Fibroblast of lung (primary cell): ENCODE measurements around the gene VWA1.

Experiments
- EZH2 ChIP-seq: IDR thresholded peaks from 2 replicates; pipeline ENCODE4 v1.5.1; 2012; ENCODE audit warnings: low read length, control low read depth, mild to moderate bottlenecking; ENCODE audit errors: missing control alignments
- TF ChIP-seq, protein P1 (sequence below), 2 donors: IDR thresholded peaks in 1 of 2; conservative IDR thresholded peaks in 1 of 2; 1 replicate in 1 of 2; 2 replicates in 1 of 2; pipeline ENCODE4 v1.5.1; 2011 to 2012; ENCODE audit warnings: low read length in 2 of 2, control low read depth in 1 of 2, inconsistent platforms in 1 of 2, low read depth in 1 of 2, mild to moderate bottlenecking in 1 of 2

DNA sequence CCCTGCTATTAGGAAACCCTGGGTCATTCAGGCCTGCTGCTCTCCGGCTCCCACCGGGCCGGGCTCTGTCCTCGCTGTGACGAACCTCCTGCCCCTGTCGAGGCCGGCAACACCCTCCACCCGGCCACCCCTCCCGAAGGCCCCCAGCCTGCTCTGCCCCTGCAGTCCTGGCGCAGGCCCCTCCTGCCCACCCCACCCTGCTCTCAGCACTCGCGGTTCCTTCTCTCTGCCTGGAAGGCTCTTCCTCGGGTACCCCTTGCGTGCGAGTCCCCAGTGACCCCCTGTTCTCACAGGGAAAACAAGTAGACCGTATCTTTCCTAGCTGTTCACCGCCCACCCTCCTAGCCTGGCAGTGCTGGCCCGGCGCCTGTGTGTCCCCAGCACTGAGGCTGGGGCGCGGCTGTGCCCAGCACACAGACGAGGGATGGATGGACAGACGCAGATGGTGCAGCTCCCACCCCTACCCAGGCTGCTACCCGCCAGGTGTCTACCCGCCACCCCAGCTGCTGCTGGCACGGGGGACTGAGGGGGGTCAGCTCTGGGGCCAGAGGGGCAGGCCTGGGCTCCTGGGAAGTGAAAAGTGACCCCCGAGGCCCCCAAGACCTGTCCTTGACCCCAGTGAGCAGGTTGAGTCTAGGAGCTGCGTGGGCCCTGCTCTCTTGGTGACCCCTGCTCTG lies 3.1 kb upstream of the VWA1 start:
- TF ChIP-seq, protein P1, sequence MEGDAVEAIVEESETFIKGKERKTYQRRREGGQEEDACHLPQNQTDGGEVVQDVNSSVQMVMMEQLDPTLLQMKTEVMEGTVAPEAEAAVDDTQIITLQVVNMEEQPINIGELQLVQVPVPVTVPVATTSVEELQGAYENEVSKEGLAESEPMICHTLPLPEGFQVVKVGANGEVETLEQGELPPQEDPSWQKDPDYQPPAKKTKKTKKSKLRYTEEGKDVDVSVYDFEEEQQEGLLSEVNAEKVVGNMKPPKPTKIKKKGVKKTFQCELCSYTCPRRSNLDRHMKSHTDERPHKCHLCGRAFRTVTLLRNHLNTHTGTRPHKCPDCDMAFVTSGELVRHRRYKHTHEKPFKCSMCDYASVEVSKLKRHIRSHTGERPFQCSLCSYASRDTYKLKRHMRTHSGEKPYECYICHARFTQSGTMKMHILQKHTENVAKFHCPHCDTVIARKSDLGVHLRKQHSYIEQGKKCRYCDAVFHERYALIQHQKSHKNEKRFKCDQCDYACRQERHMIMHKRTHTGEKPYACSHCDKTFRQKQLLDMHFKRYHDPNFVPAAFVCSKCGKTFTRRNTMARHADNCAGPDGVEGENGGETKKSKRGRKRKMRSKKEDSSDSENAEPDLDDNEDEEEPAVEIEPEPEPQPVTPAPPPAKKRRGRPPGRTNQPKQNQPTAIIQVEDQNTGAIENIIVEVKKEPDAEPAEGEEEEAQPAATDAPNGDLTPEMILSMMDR (conservative IDR thresholded peaks at IDR 0.05 in 1 of 2, IDR thresholded peaks at IDR 0.05 in 1 of 2; ENCODE audit: low read depth in 1 of 2, low read length in 2 of 2) = no peak
- no peak for TF ChIP-seq EZH2
